ENCODE measurements around the gene B4GALT5.
"Not testable (repeated sequence)": the region's sequence is repeated elsewhere in the genome, so short reads cannot be mapped to it uniquely, and the experiment has no call there.

Gene B4GALT5

DNA sequence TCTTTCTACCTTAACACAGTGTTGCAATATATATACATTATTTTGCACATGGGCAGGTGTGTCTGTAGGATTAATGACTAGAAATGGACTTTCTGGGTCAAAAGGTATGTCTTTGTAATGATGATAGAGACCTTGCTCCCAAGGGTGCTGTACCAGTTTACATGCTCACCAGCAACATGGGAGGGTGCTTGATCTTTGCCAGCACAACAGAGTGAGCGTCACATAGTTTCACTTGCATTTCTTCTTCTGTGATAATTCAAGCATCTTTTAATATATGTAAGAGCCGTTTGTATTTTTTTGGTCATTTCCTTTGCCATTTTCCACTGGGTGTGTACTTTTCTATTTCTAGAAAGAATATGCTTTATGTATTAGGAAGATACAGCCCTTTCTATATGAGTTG is 23.6 kb upstream of the B4GALT5 start:
- WGBS, 2 experiments (ENCODE audit: insufficient coverage in 2 of 2): 100% methylated on average over 2 of the region's 2 CpGs; no CpG with 5 or more reads in 1 of the 2 experiments
- H3K36me3 ChIP-seq (ENCODE audit: control insufficient read depth, insufficient read depth, low read length): no peaks in the 10 kb centered on the region
- no peaks in the 10 kb centered on the region for H3K9me3 ChIP-seq (ENCODE audit: control insufficient read depth, low read length)
- H3K4me3 ChIP-seq (ENCODE audit: extremely low read depth, insufficient read depth, low read length, poor library complexity, severe bottlenecking): no peak overlapping the region
- no peaks in the 10 kb centered on the region for H3K4me1 ChIP-seq (ENCODE audit: control insufficient read depth, insufficient read depth, low read length, poor library complexity, severe bottlenecking)
- no peak overlapping the region for H3K27ac ChIP-seq (ENCODE audit: low read depth, low read length, severe bottlenecking)

- Histone ChIP-seq H3K4me1 (ENCODE audit: control insufficient read depth, insufficient read depth, low read length, poor library complexity, severe bottlenecking) (no peaks in the 10 kb centered on the region), H3K9me3 (ENCODE audit: control insufficient read depth, low read length) (no peaks in the 10 kb centered on the region), H3K36me3 (ENCODE audit: control insufficient read depth, insufficient read depth, low read length) (no peaks in the 10 kb centered on the region), H3K27ac (ENCODE audit: low read depth, low read length, severe bottlenecking) (no peak overlapping the region), H3K4me3 (ENCODE audit: extremely low read depth, insufficient read depth, low read length, poor library complexity, severe bottlenecking) (no peak overlapping the region)
- 100% methylated on average over 1 to 3 of the region's 3 CpGs for WGBS, 2 experiments (ENCODE audit: insufficient coverage in 2 of 2)
Measured at GRCh38 chr20:49729780-49730179, 16.1 kb upstream of the B4GALT5 start.

GRCh38 chr20:49727894-49728885 is 14.5 kb upstream of the B4GALT5 start:
- 100% methylated on average over 1 of the region's 3 CpGs for WGBS, 2 experiments (ENCODE audit: insufficient coverage in 2 of 2)
- no peak overlapping the region for H3K27ac ChIP-seq (ENCODE audit: low read depth, low read length, severe bottlenecking)
- H3K36me3 ChIP-seq (ENCODE audit: control insufficient read depth, insufficient read depth, low read length): no peaks in the 10 kb centered on the region
- no peaks in the 10 kb centered on the region for H3K9me3 ChIP-seq (ENCODE audit: control insufficient read depth, low read length)
- H3K4me3 ChIP-seq (ENCODE audit: extremely low read depth, insufficient read depth, low read length, poor library complexity, severe bottlenecking): no peak overlapping the region
- H3K4me1 ChIP-seq (ENCODE audit: control insufficient read depth, insufficient read depth, low read length, poor library complexity, severe bottlenecking): no peaks in the 10 kb centered on the region

DNA sequence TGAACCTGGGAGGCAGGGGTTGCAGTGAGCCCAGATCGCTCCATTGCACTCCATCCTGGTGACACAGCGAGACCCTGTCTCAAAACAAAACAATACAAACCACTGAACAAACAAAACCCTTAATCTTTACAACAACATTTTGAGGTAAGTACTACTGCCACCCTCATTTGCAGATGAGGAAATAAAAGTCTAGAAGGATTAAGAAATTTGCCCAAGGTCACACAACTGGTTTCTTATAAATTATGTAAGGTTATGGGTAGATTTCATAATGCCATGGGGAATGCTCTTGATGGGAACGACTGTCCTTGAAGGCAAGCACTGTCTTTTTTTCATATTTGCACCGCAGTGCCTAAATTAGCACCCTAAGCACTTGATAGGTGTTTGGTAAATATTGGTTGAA is 13.8 kb upstream of the B4GALT5 start:
- H3K36me3 ChIP-seq (ENCODE audit: control insufficient read depth, insufficient read depth, low read length): no peaks in the 10 kb centered on the region
- H3K4me3 ChIP-seq (ENCODE audit: extremely low read depth, insufficient read depth, low read length, poor library complexity, severe bottlenecking): no peak overlapping the region
- 100% methylated on average over 1 of the region's 4 CpGs; no CpG with 5 or more reads in 1 of the 2 experiments for WGBS, 2 experiments (ENCODE audit: insufficient coverage in 2 of 2)
- H3K27ac ChIP-seq (ENCODE audit: low read depth, low read length, severe bottlenecking): no peak overlapping the region
- H3K4me1 ChIP-seq (ENCODE audit: control insufficient read depth, insufficient read depth, low read length, poor library complexity, severe bottlenecking): no peaks in the 10 kb centered on the region
- no peaks in the 10 kb centered on the region for H3K9me3 ChIP-seq (ENCODE audit: control insufficient read depth, low read length)

DNA sequence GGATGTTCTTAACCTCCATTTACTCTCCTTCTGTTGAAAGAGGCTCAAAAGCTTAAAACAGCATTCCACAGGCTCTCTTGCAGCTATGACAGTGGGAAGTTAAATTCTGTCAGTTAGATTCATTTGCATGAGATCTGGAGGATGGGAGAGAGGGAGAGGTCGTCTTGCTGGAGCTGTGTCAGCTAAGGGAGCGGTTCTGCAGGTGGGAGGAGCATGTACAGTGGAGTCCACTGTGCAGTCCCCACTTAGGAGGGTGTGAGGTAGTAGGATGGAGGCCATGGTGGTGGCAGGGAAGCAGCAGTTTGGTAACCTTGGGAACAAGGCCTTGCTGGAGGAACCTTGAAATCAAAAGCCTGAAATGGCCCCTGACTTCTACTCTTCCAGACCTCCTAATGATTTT is 12.0 kb upstream of the B4GALT5 start:
- Histone ChIP-seq H3K36me3 (ENCODE audit: control insufficient read depth, insufficient read depth, low read length) (no peaks in the 10 kb centered on the region), H3K4me1 (ENCODE audit: control insufficient read depth, insufficient read depth, low read length, poor library complexity, severe bottlenecking) (no peaks in the 10 kb centered on the region), H3K9me3 (ENCODE audit: control insufficient read depth, low read length) (no peaks in the 10 kb centered on the region), H3K4me3 (ENCODE audit: extremely low read depth, insufficient read depth, low read length, poor library complexity, severe bottlenecking) (no peak overlapping the region), H3K27ac (ENCODE audit: low read depth, low read length, severe bottlenecking) (no peak overlapping the region)
- WGBS, 2 experiments (ENCODE audit: insufficient coverage in 2 of 2): 89 to 96% methylated on average over 1 to 2 of the region's 2 CpGs

DNA sequence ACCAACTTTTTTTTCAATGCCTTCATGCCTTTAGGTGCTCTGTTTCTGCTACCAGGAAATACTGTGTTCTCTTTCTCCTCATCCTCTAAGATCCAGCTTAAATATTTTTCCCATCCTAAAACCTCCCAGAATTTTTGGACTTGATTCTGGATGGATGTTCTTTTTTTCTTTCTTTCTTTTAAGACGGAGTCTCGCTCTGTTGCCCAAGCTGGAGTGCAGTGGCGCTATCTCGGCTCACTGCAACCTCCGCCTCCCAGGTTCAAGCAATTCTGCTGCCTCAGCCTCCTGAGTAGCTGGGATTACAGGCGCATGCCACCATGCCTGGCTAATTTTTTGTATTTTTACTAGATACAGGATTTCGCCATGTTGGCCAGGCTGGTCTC is 11.5 kb upstream of the B4GALT5 start:
- H3K4me1 ChIP-seq (ENCODE audit: control insufficient read depth, insufficient read depth, low read length, poor library complexity, severe bottlenecking); H3K36me3 ChIP-seq (ENCODE audit: control insufficient read depth, insufficient read depth, low read length); H3K27ac ChIP-seq (ENCODE audit: low read depth, low read length, severe bottlenecking); H3K4me3 ChIP-seq (ENCODE audit: extremely low read depth, insufficient read depth, low read length, poor library complexity, severe bottlenecking); H3K9me3 ChIP-seq (ENCODE audit: control insufficient read depth, low read length): not testable (repeated sequence)
- WGBS, 2 experiments (ENCODE audit: insufficient coverage in 2 of 2): 95 to 97% methylated on average over 6 to 7 of the region's 7 CpGs

- WGBS, 2 experiments (ENCODE audit: insufficient coverage in 2 of 2): 74 to 85% methylated on average over 2 to 3 of the region's 7 CpGs
- no peak overlapping the region for H3K4me3 ChIP-seq (ENCODE audit: extremely low read depth, insufficient read depth, low read length, poor library complexity, severe bottlenecking)
- no peak overlapping the region for H3K27ac ChIP-seq (ENCODE audit: low read depth, low read length, severe bottlenecking)
- H3K9me3 ChIP-seq (ENCODE audit: control insufficient read depth, low read length): no peaks in the 10 kb centered on the region
- no peaks in the 10 kb centered on the region for H3K4me1 ChIP-seq (ENCODE audit: control insufficient read depth, insufficient read depth, low read length, poor library complexity, severe bottlenecking)
- H3K36me3 ChIP-seq (ENCODE audit: control insufficient read depth, insufficient read depth, low read length): no peaks in the 10 kb centered on the region
Measured at GRCh38 chr20:49724408-49725223, 10.9 kb upstream of the B4GALT5 start.

DNA sequence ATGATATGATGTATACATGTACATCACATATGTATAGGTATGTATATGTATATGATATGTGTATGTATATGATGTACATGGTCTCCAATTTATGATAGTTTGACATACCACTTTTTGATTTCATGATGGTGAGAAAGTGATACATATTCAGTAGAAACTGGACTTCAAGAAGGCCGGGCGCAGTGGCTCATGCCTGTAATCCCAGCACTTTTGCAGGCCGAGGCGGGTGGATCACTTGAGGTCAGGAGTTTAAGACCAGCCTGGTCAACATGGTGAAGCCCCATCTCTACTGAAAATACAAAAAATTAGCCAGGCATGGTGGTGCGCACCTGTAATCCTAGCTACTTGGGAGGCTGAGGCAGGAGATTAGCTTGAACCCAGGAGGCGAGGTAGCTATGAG is 10.1 kb upstream of the B4GALT5 start:
- not testable (repeated sequence) for H3K36me3 ChIP-seq (ENCODE audit: control insufficient read depth, insufficient read depth, low read length); H3K4me3 ChIP-seq (ENCODE audit: extremely low read depth, insufficient read depth, low read length, poor library complexity, severe bottlenecking); H3K9me3 ChIP-seq (ENCODE audit: control insufficient read depth, low read length); H3K27ac ChIP-seq (ENCODE audit: low read depth, low read length, severe bottlenecking); H3K4me1 ChIP-seq (ENCODE audit: control insufficient read depth, insufficient read depth, low read length, poor library complexity, severe bottlenecking)
- WGBS, 2 experiments (ENCODE audit: insufficient coverage in 2 of 2): 80 to 100% methylated on average over 6 of the region's 6 CpGs

- H3K36me3 ChIP-seq (ENCODE audit: control insufficient read depth, insufficient read depth, low read length); H3K9me3 ChIP-seq (ENCODE audit: control insufficient read depth, low read length); H3K4me3 ChIP-seq (ENCODE audit: extremely low read depth, insufficient read depth, low read length, poor library complexity, severe bottlenecking); H3K4me1 ChIP-seq (ENCODE audit: control insufficient read depth, insufficient read depth, low read length, poor library complexity, severe bottlenecking); H3K27ac ChIP-seq (ENCODE audit: low read depth, low read length, severe bottlenecking): not testable (repeated sequence)
- 88 to 93% methylated on average over 12 of the region's 12 CpGs for WGBS, 2 experiments (ENCODE audit: insufficient coverage in 2 of 2)
Measured at GRCh38 chr20:49721326-49721725, 7.6 kb upstream of the B4GALT5 start.

DNA sequence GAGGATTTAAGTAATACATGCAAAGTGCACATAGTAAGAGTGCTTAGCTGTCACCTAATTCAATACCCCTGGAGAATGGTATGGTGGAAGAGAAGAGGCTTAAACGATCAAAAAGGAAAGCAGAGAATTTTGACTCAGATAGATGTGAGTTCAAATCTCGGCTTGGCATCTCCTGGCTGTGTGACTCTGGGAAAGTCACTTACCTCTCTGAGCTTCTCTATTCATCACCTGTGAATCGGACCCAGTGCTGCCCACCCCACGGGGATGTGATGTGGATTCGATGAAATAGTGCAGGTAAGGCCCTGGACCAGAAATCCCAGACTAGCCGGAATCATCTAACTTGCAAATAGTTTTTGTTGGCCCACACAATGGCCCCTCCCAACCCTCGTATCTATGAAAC is 1.8 kb upstream of the B4GALT5 start:
- H3K4me1 ChIP-seq (ENCODE audit: control insufficient read depth, insufficient read depth, low read length, poor library complexity, severe bottlenecking): peaks cover 14% of the 10 kb centered on the region
- H3K27ac ChIP-seq (ENCODE audit: low read depth, low read length, severe bottlenecking): no peak overlapping the region
- no peaks in the 10 kb centered on the region for H3K9me3 ChIP-seq (ENCODE audit: control insufficient read depth, low read length)
- no peaks in the 10 kb centered on the region for H3K36me3 ChIP-seq (ENCODE audit: control insufficient read depth, insufficient read depth, low read length)
- WGBS, 2 experiments (ENCODE audit: insufficient coverage in 2 of 2): 90 to 91% methylated on average over 4 to 6 of the region's 7 CpGs
- H3K4me3 ChIP-seq (ENCODE audit: extremely low read depth, insufficient read depth, low read length, poor library complexity, severe bottlenecking): no peak overlapping the region

Measured in mesodermal cell (in vitro differentiated cells).